Endothelial cell of umbilical vein (primary cell): ENCODE results near the gene SLC35D1. TPM values are rescaled to one million over a fixed set of nuclear protein-coding genes. Genes with fewer than 3 reads are reported as not detected.

Source experiments
- BruUV-seq: library from RNA; stranded (reverse); fragments of 400-500 nt; replicated peaks from 2 replicates; lab custom pipeline; 2021; lab: Mats Ljungman, UMichigan
- CTCF ChIA-PET: fragments of 300-600, 350-600 bp; sonication (Branson Sonifier 250); formaldehyde crosslinking; loops from one replicate; lab custom pipeline; 2021; ENCODE audit warnings: antibody characterized with exemption, inconsistent platforms; lab: Charles Lee
- POLR2A ChIA-PET: fragments of 300-600, 350-600 bp; sonication (Branson Sonifier 250); formaldehyde crosslinking; loops from one replicate; lab custom pipeline; 2021; ENCODE audit warnings: antibody characterized with exemption, inconsistent platforms; lab: Charles Lee
- DNase-seq: peaks from one replicate; pipeline ENCODE4 v3.0.0-alpha.2; 2011; ENCODE audit warnings: low read depth, low spot score
- FAIRE-seq: peaks from 2 replicates; lab custom pipeline; 2011; peaks lifted over from hg19 to GRCh38; lab: Jason Lieb, UNC
- H2AFZ ChIP-seq: 2 replicates; pipeline ENCODE4 v1.6.0; 2012; ENCODE audit warnings: low read depth, low read length, control low read depth, inconsistent platforms
- H3K27ac ChIP-seq: 2 replicates; pipeline ENCODE4 v1.5.1; 2011; ENCODE audit warnings: low read depth, mild to moderate bottlenecking, control low read depth, low read length, moderate library complexity; ENCODE audit not compliant: insufficient read depth
- H3K27me3 ChIP-seq, 2 experiments: 2 replicates each; pipeline versions ENCODE4 v1.6.0 to v1.6.1; 2011; ENCODE audit warnings: low read length in 2 of 2, mixed read lengths in 1 of 2; ENCODE audit not compliant: control insufficient read depth in 2 of 2, insufficient read depth in 2 of 2
- H3K36me3 ChIP-seq, 2 experiments: 2 replicates in 1 of 2; 3 replicates in 1 of 2; pipeline ENCODE4 v1.5.1; 2011; ENCODE audit warnings: low read length in 2 of 2, mild to moderate bottlenecking in 1 of 2, moderate library complexity in 1 of 2; ENCODE audit not compliant: control insufficient read depth in 2 of 2, insufficient read depth in 2 of 2; ENCODE audit errors: extremely low read depth in 1 of 2
- H3K4me1 ChIP-seq: 3 replicates; pipeline ENCODE4 v1.5.1; 2011; ENCODE audit warnings: mild to moderate bottlenecking, low read length; ENCODE audit not compliant: control insufficient read depth, insufficient read depth; ENCODE audit errors: extremely low read depth
- H3K4me2 ChIP-seq: 2 replicates; pipeline ENCODE4 v1.6.1; 2011; ENCODE audit warnings: low read length, control low read depth, mixed read lengths; ENCODE audit not compliant: insufficient read depth
- H3K4me3 ChIP-seq, 3 experiments: fragments of 200-600 bp in 1 of 3; sonication (generic), shearing (Covaris generic) in 1 of 3; replicated peaks in 1 of 3; 2 replicates each; pipeline ENCODE4 v1.5.1; 2011 to 2016; ENCODE audit warnings: control low read depth in 3 of 3, low read length in 3 of 3, mild to moderate bottlenecking in 2 of 3, inconsistent platforms in 1 of 3, low read depth in 1 of 3, moderate library complexity in 1 of 3; ENCODE audit not compliant: insufficient read depth in 1 of 3
- H3K79me2 ChIP-seq: 2 replicates; pipeline ENCODE4 v1.6.0; 2012; ENCODE audit warnings: low read length, inconsistent platforms; ENCODE audit not compliant: control insufficient read depth, insufficient read depth
- H3K9ac ChIP-seq: replicated peaks from 2 replicates; pipeline ENCODE3; 2011; ENCODE audit warnings: low read length, control low read depth; ENCODE audit not compliant: insufficient read depth; ENCODE audit errors: extremely low read depth
- H3K9me1 ChIP-seq: replicated peaks from 3 replicates; pipeline ENCODE4 v1.6.0; 2011; ENCODE audit warnings: mild to moderate bottlenecking, low read length; ENCODE audit not compliant: control insufficient read depth, insufficient read depth; ENCODE audit errors: extremely low read depth
- H3K9me3 ChIP-seq: replicated peaks from 2 replicates; pipeline ENCODE4 v1.5.1; 2012; ENCODE audit warnings: low read length, inconsistent platforms; ENCODE audit not compliant: control insufficient read depth, insufficient read depth
- H4K20me1 ChIP-seq: replicated peaks from 2 replicates; pipeline ENCODE3; 2011; ENCODE audit warnings: mild to moderate bottlenecking, low read length; ENCODE audit not compliant: control insufficient read depth, insufficient read depth; ENCODE audit errors: extremely low read depth
- CTCF ChIP-seq, 2 donors: IDR thresholded peaks; 1 replicate in 1 of 2; 2 replicates in 1 of 2; pipeline ENCODE4 v1.5.1; 2011; ENCODE audit warnings: low read length in 2 of 2, mild to moderate bottlenecking in 2 of 2, moderate library complexity in 2 of 2, control low read depth in 1 of 2, inconsistent platforms in 1 of 2, low read depth in 1 of 2; ENCODE audit not compliant: insufficient read depth in 1 of 2; ENCODE audit errors: extremely low read depth in 1 of 2
- EZH2 ChIP-seq: IDR thresholded peaks from 2 replicates; pipeline ENCODE4 v1.6.1; 2012; ENCODE audit warnings: borderline replicate concordance, low read depth, mild to moderate bottlenecking, moderate library complexity, low read length, inconsistent platforms; ENCODE audit not compliant: severe bottlenecking
- FOS ChIP-seq: IDR thresholded peaks from 2 replicates; pipeline ENCODE4 v1.6.1; 2011; ENCODE audit warnings: mild to moderate bottlenecking, low read length, moderate library complexity, borderline replicate concordance; ENCODE audit not compliant: insufficient read depth
- GATA2 ChIP-seq: IDR thresholded peaks from 2 replicates; pipeline ENCODE4 v1.7.0; 2011; ENCODE audit warnings: low read depth, mild to moderate bottlenecking, moderate library complexity, mixed read lengths, low read length; ENCODE audit not compliant: insufficient read length, insufficient read depth
- JUN ChIP-seq: IDR thresholded peaks from 2 replicates; pipeline ENCODE4 v1.6.1; 2011; ENCODE audit warnings: borderline replicate concordance, low read depth; ENCODE audit not compliant: insufficient read length, insufficient read depth
- MAX ChIP-seq: IDR thresholded peaks from 2 replicates; pipeline ENCODE4 v1.6.1; 2011; ENCODE audit not compliant: insufficient read depth, insufficient read length
- MYC ChIP-seq: IDR thresholded peaks from one replicate; pipeline ENCODE4 v1.6.1; 2011; ENCODE audit warnings: mild to moderate bottlenecking, low read depth, low read length
- POLR2A ChIP-seq: IDR thresholded peaks from 2 replicates; pipeline ENCODE4 v1.6.1; 2012; ENCODE audit warnings: low read depth, mild to moderate bottlenecking, control low read depth, low read length
- POLR2AphosphoS5 ChIP-seq: IDR thresholded peaks from 2 replicates; pipeline ENCODE4 v1.6.1; 2012; ENCODE audit warnings: low read depth, mild to moderate bottlenecking, control low read depth, low read length, moderate library complexity; ENCODE audit not compliant: insufficient read depth
- dilution Hi-C: fragments of 300-500 bp; cut with MboI; formaldehyde crosslinking; loops from one replicate; pipeline ENCODE4 v1.15.0; 2019; ENCODE audit warnings: low sequenced_read_pairs; ENCODE audit not compliant: extremely low pct_ligation_motif_present
- intact Hi-C: fragments of 100-400 bp; cut with micrococcal nuclease; formaldehyde crosslinking; loops from one replicate; pipeline ENCODE4 v1.10.0; 2022
- polyA plus RNA-seq, 4 experiments: library from polyadenylated mRNA; depleted of rRNA in 3 of 4; stranded (reverse) in 3 of 4; unstranded in 1 of 4; fragments of >200 nt; gene quantifications; 2 replicates each; pipeline versions ENCODE4 v1.2.1 to v1.2.3, GENCODE V29; 2011 to 2012; ENCODE audit warnings: missing spikeins in 1 of 4
- total RNA-seq: library from RNA; stranded (reverse); gene quantifications from 2 replicates; pipeline ENCODE4 v1.2.3, GENCODE V29; 2021

SLC35D1 gene
- total and polyA plus RNA-seq, 2 donors (not counting 3 experiments of a cell fraction or from before 2014, with no cell fraction given), result 3.5 to 6.6 TPM

DNA sequence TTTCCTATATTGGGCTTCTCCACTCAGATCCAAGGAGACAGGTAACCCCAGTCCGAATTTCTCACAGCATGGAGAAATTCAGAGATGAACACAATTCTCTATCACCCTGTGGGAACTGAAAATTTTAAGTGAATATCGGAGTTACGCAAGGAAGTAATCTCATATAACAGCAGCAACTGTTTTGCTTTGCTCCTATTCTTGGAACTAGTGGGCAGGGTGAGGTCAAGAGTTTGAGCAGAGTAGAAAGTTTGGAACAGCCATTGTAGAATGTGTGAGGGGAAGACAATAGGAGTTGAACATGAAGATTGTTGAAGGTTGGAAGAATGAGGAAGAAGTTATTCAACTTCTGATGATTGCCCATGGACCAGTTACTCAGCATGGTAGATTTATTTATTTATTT is 24.3 kb upstream of the SLC35D1 start:
- no peaks in the 10 kb centered on the region for H4K20me1 ChIP-seq
- H3K4me3 ChIP-seq, result no peak overlapping the region
- POLR2A ChIA-PET, result no interaction called here
- no peak overlapping the region for H3K9ac ChIP-seq
- H2AFZ ChIP-seq, result no peak overlapping the region
- no peak for TF ChIP-seq JUN
- no peak for TF ChIP-seq MYC
- TF ChIP-seq FOS, result no peak
- TF ChIP-seq POLR2A, result no peak
- no peak for TF ChIP-seq EZH2
- no peak for TF ChIP-seq POLR2AphosphoS5
- TF ChIP-seq CTCF (IDR thresholded peaks at IDR 0.05; ENCODE audit: extremely low read depth in 1 of 2, insufficient read depth in 1 of 2, low read depth in 1 of 2, low read length in 2 of 2), result no peak
- TF ChIP-seq GATA2, result no peak
- TF ChIP-seq MAX, result no peak
- intact Hi-C loops, result no loop called here
- no peak for DNase-seq
- no peak overlapping the region for H3K27ac ChIP-seq
- FAIRE-seq, result no peak
- H3K79me2 ChIP-seq, result no peaks in the 10 kb centered on the region
- dilution Hi-C loops, result no loop called here
- peaks cover 1 to 5% of the 10 kb centered on the region in 2 experiments for H3K27me3 ChIP-seq
- no peaks in the 10 kb centered on the region for H3K9me3 ChIP-seq
- no peaks in the 10 kb centered on the region for H3K9me1 ChIP-seq
- BruUV-seq, result no TSS peak
- H3K4me2 ChIP-seq, result no peak overlapping the region
- CTCF ChIA-PET, result no interaction called here
- H3K36me3 ChIP-seq, result no peaks in the 10 kb centered on the region
- H3K4me1 ChIP-seq, result no peaks in the 10 kb centered on the region
